Limb (tissue), 2 donors: Measurements from ENCODE around the gene ZNF778.
"Not testable (repeated sequence)": the region's sequence is repeated elsewhere in the genome, so short reads cannot be mapped to it uniquely, and the experiment has no call there.

ENCODE experiments used
- DNase-seq, 2 donors: peaks; one replicate each; pipeline ENCODE4 v3.0.0-alpha.2; 2016; ENCODE audit errors: extremely low spot score in 2 of 2

The ZNF778 gene

DNA sequence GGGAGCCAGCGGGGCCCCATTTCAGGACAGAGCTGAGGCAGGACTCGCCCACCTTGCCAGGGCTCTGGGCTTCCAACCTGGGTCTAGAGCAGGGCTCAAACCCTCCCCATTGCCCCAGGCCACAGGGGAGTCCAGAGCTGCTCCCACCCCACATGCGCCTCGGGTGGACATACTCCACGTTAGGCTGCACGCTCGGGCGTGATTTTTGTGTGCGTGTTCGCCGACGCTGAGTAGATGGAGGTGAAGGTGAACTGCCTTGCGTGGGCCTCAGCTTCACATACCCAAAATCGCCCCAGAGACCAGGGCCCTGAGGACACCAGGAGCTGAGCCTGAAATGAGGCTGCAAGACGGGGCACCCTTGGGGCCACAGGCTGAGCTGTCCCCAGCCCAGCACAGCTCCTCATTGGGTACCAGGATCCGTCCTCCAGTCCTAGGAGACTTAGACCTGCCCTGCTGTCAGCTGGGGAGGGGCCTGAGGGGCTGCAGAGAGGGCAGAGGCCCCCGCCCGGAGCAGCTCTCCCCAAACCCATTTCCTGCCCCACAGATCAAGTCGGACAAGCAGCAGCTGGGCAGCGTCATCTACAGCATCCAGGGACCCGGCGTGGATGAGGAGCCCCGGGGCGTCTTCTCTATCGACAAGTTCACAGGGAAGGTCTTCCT lies 37.7 kb upstream of the ZNF778 start:
- DNase-seq: no peak

GRCh38 chr16:89183463-89183862 lies 34.0 kb upstream of the ZNF778 start:
- no peak for DNase-seq

- peak in 1 of 2 donors; percentile 35 for DNase-seq
These were observed 33.4 kb upstream of the ZNF778 start for GRCh38 chr16:89183975-89184676.

- no peak for DNase-seq
These were observed 32.9 kb upstream of the ZNF778 start for GRCh38 chr16:89184677-89184932.

DNA sequence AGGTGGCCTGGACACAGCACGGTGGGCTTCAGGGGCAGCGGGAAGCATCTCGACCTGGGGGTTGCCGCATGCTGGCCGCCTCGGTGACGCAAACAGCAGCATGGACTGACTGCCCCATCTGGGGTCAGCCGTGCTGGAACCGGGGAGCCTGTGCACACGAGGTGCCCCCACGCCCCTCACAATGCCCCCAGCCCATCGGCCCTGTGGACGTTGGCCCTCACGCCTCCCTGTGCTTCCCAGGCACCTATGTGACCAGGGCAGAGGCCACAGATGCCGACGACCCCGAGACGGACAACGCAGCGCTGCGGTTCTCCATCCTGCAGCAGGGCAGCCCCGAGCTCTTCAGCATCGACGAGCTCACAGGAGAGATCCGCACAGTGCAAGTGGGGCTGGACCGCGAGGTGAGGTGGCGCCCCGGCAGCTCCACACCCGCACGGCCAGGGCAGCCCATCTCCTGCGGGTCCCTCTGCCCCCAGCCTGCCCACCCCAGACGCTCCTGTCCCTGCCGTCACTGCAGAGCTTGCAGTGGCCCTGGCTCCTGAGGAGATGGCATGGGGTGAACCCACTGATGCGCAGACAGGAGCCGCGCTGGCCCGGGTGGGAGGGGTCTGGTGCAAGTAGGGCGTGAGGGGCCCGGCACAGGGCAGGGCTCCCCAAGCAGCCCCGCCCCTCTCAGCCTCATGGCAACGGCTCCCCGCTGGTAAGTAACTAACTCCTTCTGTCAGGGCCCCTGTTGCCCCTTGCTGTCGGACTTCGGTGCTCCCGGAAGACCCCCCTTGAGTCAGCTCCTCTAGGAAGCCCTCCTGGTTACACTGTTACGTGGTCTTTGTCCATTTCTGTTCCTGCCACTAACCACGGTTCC lies 32.3 kb upstream of the ZNF778 start:
- DNase-seq: peak in 1 of 2 donors; percentile 55

DNA sequence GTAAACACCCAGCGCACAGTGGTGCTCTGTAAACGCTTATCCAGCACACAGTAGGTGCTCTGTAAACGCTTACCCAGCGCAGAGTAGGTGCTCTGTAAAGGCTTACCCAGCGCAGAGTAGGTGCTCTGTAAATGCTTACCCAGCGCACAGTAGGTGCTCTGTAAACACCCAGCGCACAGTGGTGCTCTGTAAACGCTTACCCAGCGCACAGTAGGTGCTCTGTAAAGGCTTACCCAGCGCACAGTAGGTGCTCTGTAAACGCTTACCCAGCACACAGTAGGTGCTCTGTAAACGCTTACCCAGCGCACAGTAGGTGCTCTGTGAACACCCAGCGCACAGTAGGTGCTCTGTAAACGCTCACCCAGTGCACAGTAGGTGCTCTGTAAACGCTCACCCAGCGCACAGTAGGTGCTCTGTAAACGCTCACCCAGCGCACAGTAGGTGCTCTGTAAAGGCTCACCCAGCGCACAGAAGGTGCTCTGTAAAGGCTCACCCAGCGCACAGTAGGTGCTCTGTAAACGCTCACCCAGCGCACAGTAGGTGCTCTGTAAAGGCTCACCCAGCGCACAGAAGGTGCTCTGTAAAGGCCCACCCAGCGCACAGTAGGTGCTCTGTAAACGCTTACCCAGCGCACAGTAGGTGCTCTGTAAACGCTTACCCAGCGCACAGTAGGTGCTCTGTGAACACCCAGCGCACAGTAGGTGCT lies 31.5 kb upstream of the ZNF778 start:
- peak in 1 of 2 donors; percentile 23 for DNase-seq

DNA sequence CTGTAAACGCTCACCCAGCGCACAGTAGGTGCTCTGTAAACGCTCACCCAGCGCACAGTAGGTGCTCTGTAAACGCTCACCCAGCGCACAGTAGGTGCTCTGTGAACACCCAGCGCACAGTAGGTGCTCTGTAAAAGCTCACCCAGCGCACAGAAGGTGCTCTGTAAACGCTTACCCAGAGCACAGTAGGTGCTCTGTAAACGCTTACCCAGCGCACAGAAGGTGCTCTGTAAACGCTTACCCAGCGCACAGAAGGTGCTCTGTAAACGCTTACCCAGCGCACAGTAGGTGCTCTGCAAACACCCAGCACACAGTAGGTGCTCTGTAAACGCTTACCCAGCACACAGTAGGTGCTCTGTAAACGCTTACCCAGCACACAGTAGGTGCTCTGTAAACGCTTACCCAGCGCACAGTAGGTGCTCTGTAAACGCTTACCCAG lies 30.9 kb upstream of the ZNF778 start:
- not testable (repeated sequence) for DNase-seq

- DNase-seq: peak in 1 of 2 donors; percentile 57
These were observed 30.3 kb upstream of the ZNF778 start for GRCh38 chr16:89187032-89187769.

- DNase-seq: peak in 1 of 2 donors; percentile 43
These were observed 29.6 kb upstream of the ZNF778 start for GRCh38 chr16:89187770-89188392.

- peak in 1 of 2 donors; percentile 23 for DNase-seq
These were observed 28.8 kb upstream of the ZNF778 start for GRCh38 chr16:89188471-89189357.

DNA sequence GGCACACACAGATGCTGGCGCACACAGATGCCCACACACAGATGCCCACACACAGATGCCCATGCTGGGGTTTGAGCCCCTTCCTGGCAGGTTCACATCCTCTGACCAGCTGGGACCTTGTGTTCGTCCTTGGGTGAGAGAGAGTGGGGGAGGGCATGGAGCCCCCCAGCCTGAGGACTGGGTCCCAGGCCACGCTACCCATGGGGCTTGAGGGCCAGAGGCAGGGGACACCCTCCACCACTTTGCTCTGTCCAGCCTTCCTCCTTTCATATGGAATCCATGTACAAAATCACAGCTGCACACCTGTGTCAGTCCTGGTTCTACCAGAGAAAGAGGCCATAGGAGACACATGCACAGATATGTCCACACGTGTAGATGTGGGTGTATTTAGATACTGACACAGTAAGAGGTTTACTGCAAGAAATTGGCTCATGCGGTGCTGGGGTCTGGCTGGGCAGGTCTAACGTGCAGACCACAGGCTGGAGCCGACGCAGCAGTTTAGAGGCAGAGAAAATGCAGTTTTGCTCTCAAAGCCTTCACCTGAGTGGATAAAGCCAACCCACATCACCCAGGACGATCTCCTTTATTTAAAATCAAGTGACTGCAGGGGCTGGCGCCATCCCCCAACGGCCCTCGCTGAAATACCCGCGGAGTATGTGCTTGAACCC lies 28.0 kb upstream of the ZNF778 start:
- DNase-seq: peak in 1 of 2 donors; percentile 21

DNA sequence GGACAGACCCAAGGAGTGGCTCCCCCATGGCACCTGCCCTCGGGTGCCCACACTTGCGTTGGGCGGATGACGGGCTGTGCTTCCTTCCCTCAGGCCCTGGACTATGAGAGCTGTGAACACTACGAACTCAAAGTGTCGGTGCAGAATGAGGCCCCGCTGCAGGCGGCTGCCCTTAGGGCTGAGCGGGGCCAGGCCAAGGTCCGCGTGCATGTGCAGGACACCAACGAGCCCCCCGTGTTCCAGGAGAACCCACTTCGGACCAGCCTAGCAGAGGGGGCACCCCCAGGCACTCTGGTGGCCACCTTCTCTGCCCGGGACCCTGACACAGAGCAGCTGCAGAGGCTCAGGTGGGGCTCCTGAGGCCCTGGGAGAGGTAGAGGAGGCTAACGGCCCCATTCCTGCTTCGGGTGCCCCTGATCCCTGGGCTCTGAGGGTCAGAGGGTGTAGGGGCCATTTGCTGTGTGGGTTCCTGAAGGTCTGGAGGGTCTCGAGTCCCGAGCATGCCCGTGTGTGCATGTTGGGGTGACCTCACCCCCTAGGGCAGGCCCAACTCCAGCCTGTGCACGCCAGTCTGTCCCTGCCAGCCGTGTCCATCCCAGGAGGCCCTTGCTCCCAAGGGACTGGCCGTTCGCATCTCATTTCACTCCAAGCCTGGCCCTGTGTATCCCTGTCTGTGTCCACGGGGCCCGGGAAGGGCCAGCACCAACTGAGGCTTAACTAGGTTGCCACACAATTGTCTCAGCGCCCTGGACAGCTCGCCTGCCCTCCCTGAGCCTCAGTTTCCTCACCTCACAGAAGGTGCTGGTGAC lies 27.1 kb upstream of the ZNF778 start:
- peak in 1 of 2 donors; percentile 29 for DNase-seq

DNA sequence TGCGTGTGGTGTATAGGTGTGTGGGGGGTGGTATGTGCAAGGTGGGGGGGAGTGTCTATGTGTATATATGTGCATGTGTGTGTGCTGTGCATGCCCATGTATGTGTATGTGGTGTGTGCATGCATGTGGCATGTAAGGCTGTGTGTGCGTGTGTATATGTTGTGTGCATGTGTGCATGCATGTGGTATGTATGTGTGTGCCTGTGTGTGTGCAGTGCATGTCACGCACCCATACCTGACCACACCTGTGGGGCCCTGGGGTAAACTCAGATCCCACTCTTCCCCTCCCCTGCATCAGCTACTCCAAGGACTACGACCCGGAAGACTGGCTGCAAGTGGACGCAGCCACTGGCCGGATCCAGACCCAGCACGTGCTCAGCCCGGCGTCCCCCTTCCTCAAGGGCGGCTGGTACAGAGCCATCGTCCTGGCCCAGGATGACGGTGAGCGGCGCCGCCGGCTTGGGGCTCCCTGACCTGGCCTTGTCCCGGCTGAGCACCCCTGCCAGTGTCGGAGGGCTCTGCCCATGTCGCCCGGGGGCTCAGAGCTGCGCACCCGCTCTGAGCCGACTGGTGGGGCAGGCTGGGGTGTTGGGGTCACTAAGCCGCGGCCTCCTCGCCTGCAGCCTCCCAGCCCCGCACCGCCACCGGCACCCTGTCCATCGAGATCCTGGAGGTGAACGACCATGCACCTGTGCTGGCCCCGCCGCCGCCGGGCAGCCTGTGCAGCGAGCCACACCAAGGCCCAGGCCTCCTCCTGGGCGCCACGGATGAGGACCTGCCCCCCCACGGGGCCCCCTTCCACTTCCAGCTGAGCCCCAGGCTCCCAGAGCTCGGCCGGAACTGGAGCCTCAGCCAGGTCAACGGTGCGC lies 26.2 kb upstream of the ZNF778 start:
- DNase-seq: peak in 1 of 2 donors; percentile 43

GRCh38 chr16:89191901-89192185 lies 25.7 kb upstream of the ZNF778 start:
- no peak for DNase-seq

- peak in 1 of 2 donors; percentile 88 for DNase-seq
These were observed 25.1 kb upstream of the ZNF778 start for GRCh38 chr16:89192186-89192955.

DNA sequence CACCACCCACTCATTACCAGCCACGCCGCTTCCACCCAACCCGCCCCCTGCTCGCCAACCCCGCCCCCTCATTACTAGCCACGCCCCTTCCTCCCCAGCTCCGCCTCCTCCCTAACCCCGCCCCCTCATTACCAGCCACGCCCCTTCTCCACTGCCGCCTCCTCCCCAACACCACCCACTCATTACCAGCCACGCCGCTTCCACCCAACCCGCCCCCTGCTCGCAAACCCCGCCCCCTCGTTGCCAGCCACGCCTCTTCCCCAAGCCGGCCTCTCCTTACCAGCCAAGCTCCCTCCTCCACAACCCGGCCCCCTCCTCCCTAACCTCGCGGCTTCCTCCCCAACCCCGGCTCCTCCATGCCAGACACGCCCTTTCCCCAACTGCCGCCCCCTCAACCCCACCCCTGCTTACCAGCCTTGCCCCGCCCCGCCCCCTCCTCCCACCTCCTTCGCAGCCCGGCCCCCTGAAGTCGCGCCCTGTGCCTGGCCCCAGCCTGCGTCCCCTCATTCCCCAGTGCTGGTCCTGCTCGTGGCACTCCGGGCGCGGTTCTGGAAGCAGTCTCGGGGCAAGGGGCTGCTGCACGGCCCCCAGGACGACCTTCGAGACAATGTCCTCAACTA lies 24.4 kb upstream of the ZNF778 start:
- DNase-seq: peak in 1 of 2 donors; percentile 79
